Loucy (cell line): ENCODE data around the gene ATG16L1.

Experiments
- H2AFZ ChIP-seq: fragments of 200-600 bp; sonication (generic); 2 replicates; pipeline ENCODE4 v1.6.0; 2016; ENCODE audit warnings: antibody characterized with exemption, mild to moderate bottlenecking, low read length, moderate library complexity
- H3F3A ChIP-seq: fragments of 200-600 bp; 2 replicates; pipeline ENCODE4 v1.6.0; 2016; ENCODE audit warnings: antibody characterized with exemption, low read depth, mild to moderate bottlenecking
- H3K27me3 ChIP-seq: fragments of 200-600 bp; sonication (generic); 2 replicates; pipeline ENCODE4 v1.6.1; 2014; ENCODE audit warnings: low read length, mild to moderate bottlenecking; ENCODE audit not compliant: insufficient read depth, poor library complexity, severe bottlenecking
- H3K36me3 ChIP-seq: fragments of 200-600 bp; sonication (generic); 2 replicates; pipeline ENCODE4 v1.6.1; 2016; ENCODE audit warnings: low read length; ENCODE audit not compliant: insufficient read depth
- H3K4me1 ChIP-seq: fragments of 200-600 bp; sonication (generic); 2 replicates; pipeline ENCODE4 v1.5.1; 2014; ENCODE audit warnings: low read length, mild to moderate bottlenecking; ENCODE audit not compliant: insufficient read depth, poor library complexity, severe bottlenecking
- H3K4me2 ChIP-seq: fragments of 200-600 bp; sonication (generic); 2 replicates; pipeline ENCODE4 v1.6.0; 2014; ENCODE audit warnings: antibody characterized with exemption, low read length, low read depth, mild to moderate bottlenecking; ENCODE audit not compliant: poor library complexity, severe bottlenecking
- H3K4me3 ChIP-seq: fragments of 200-600 bp; sonication (generic); 2 replicates; pipeline ENCODE4 v1.5.1; 2014; ENCODE audit warnings: low read length, mild to moderate bottlenecking, mixed read lengths; ENCODE audit not compliant: poor library complexity, severe bottlenecking
- H3K79me2 ChIP-seq: fragments of 200-600 bp; sonication (generic); 2 replicates; pipeline ENCODE4 v1.6.1; 2014; ENCODE audit warnings: low read length; ENCODE audit not compliant: insufficient read depth
- H3K9ac ChIP-seq: fragments of 200-600 bp; sonication (generic); 2 replicates; pipeline ENCODE4 v1.6.0; 2014; ENCODE audit warnings: mild to moderate bottlenecking, low read depth, low read length, moderate library complexity; ENCODE audit not compliant: poor library complexity, severe bottlenecking
- H3K9me2 ChIP-seq: fragments of 200-600 bp; sonication (generic); replicated peaks from 2 replicates; pipeline ENCODE4 v1.6.1; 2016; ENCODE audit warnings: low read depth, low read length, mixed read lengths
- H3K9me3 ChIP-seq: fragments of 200-600 bp; sonication (generic); 2 replicates; pipeline ENCODE4 v1.6.1; 2014; ENCODE audit warnings: mild to moderate bottlenecking, antibody characterized with exemption, low read length, low read depth; ENCODE audit not compliant: insufficient read depth
- H4K20me1 ChIP-seq: fragments of 200-600 bp; sonication (generic); 2 replicates; pipeline ENCODE4 v1.6.0; 2014; ENCODE audit warnings: antibody characterized with exemption, low read length, mild to moderate bottlenecking; ENCODE audit not compliant: insufficient read depth, poor library complexity, severe bottlenecking
- EZH2phosphoT487 ChIP-seq: fragments of 200-600 bp; IDR thresholded peaks from 2 replicates; pipeline ENCODE4 v1.6.1; 2018; ENCODE audit warnings: antibody characterized with exemption, mild to moderate bottlenecking, moderate library complexity, borderline replicate concordance
- TF ChIP-seq, protein P1 (sequence below): fragments of 200-600 bp; sonication (generic); conservative IDR thresholded peaks from 2 replicates; pipeline ENCODE4 v1.5.1; 2014; ENCODE audit warnings: mild to moderate bottlenecking, antibody characterized with exemption, low read length

Gene ATG16L1

GRCh38 chr2:233211548-233211895 is 40.0 kb upstream of the ATG16L1 start:
- Histone ChIP-seq H3K9me3 (no peaks in the 10 kb centered on the region), H2AFZ (no peak overlapping the region), H4K20me1 (no peaks in the 10 kb centered on the region), H3K4me3 (no peak overlapping the region), H3K9ac (no peak overlapping the region), H3K4me1 (no peaks in the 10 kb centered on the region), H3K4me2 (no peak overlapping the region), H3K27me3 (no peaks in the 10 kb centered on the region), H3K36me3 (peaks cover 14% of the 10 kb centered on the region; the same call in 1 of the 2 replicates), H3K9me2 (no peaks in the 10 kb centered on the region), H3F3A (no peaks in the 10 kb centered on the region), H3K79me2 (no peaks in the 10 kb centered on the region)
- TF ChIP-seq, protein P1, sequence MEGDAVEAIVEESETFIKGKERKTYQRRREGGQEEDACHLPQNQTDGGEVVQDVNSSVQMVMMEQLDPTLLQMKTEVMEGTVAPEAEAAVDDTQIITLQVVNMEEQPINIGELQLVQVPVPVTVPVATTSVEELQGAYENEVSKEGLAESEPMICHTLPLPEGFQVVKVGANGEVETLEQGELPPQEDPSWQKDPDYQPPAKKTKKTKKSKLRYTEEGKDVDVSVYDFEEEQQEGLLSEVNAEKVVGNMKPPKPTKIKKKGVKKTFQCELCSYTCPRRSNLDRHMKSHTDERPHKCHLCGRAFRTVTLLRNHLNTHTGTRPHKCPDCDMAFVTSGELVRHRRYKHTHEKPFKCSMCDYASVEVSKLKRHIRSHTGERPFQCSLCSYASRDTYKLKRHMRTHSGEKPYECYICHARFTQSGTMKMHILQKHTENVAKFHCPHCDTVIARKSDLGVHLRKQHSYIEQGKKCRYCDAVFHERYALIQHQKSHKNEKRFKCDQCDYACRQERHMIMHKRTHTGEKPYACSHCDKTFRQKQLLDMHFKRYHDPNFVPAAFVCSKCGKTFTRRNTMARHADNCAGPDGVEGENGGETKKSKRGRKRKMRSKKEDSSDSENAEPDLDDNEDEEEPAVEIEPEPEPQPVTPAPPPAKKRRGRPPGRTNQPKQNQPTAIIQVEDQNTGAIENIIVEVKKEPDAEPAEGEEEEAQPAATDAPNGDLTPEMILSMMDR, result no peak
- TF ChIP-seq EZH2phosphoT487, result no peak

DNA sequence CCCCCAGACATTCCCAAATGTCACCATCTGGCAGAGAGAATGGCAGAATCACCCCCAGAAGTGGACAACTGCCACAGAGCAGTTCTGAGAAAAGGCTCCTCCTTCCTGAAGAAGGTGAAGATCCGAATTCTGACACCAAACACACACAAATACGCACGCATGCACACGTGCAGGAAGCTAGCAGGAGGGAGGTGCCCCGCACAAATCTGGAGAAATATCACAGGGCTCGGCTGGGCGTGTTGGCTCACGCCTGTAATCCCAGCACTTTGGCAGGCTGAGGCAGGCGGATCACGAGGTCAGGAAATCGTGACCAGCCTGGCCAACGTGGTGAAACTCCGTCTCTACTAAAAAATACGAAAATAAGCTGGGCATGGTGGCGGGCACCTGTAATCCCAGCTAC is 38.5 kb upstream of the ATG16L1 start:
- peaks cover under 1% of the 10 kb centered on the region; the same call in 1 of the 2 replicates for H3K36me3 ChIP-seq
- no peaks in the 10 kb centered on the region for H3K9me3 ChIP-seq
- no peak overlapping the region for H3K4me3 ChIP-seq
- no peak overlapping the region for H3K4me2 ChIP-seq
- TF ChIP-seq, protein P1, result no peak
- TF ChIP-seq EZH2phosphoT487, result no peak
- no peaks in the 10 kb centered on the region for H3K27me3 ChIP-seq
- H2AFZ ChIP-seq, result no peak overlapping the region
- H3K4me1 ChIP-seq, result no peaks in the 10 kb centered on the region
- H3K9me2 ChIP-seq, result no peaks in the 10 kb centered on the region
- H4K20me1 ChIP-seq, result no peaks in the 10 kb centered on the region
- H3K79me2 ChIP-seq, result no peaks in the 10 kb centered on the region
- H3K9ac ChIP-seq, result no peak overlapping the region
- no peaks in the 10 kb centered on the region for H3F3A ChIP-seq

DNA sequence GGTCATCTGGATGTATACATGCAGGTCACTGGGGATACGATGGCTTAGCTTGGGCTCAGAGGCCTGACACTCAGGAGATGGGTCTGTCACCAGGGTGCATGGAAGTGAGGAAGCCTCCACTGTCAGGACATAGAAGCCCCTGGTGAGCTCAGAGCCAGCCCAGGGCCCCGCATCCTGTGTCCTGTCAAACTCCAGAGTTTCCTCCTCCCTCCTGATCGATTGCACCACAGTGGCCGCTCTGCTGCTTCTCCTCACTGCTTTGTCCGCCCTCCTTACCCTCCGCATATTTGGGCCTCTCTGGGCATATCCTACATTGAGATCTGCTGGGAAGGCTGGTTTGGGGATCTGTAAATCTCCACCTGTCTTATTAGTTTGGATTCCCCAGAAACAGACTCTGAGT is 37.5 kb upstream of the ATG16L1 start:
- H3K79me2 ChIP-seq, result no peaks in the 10 kb centered on the region
- no peak overlapping the region for H2AFZ ChIP-seq
- no peaks in the 10 kb centered on the region for H4K20me1 ChIP-seq
- H3K9me3 ChIP-seq, result no peaks in the 10 kb centered on the region
- no peaks in the 10 kb centered on the region for H3F3A ChIP-seq
- no peaks in the 10 kb centered on the region for H3K27me3 ChIP-seq
- no peaks in the 10 kb centered on the region for H3K4me1 ChIP-seq
- no peak overlapping the region for H3K4me2 ChIP-seq
- no peaks in the 10 kb centered on the region for H3K9me2 ChIP-seq
- no peaks in the 10 kb centered on the region; the same call in 1 of the 2 replicates for H3K36me3 ChIP-seq
- no peak overlapping the region for H3K4me3 ChIP-seq
- H3K9ac ChIP-seq, result no peak overlapping the region
- TF ChIP-seq EZH2phosphoT487, result no peak
- TF ChIP-seq, protein P1, result no peak
